GM19238 (cell line): Measurements from ENCODE around the gene GRIK4.

Experiments used
- DNase-seq: peaks from one replicate; pipeline ENCODE4 v3.0.0; 2011; ENCODE audit warnings: low spot score; ENCODE audit not compliant: insufficient read length

The GRIK4 gene

GRCh38 chr11:120525261-120526171, 14.0 kb downstream of the GRIK4 start:
- DNase-seq, result no peak

GRCh38 chr11:120526241-120526640, 14.7 kb downstream of the GRIK4 start:
- DNase-seq, result no peak

- no peak for DNase-seq
Measured at GRCh38 chr11:120527111-120527761, 15.7 kb downstream of the GRIK4 start.

GRCh38 chr11:120528749-120529148, 17.2 kb downstream of the GRIK4 start:
- DNase-seq, result no peak

- no peak for DNase-seq
Measured at GRCh38 chr11:120529214-120529613, 17.7 kb downstream of the GRIK4 start.

- DNase-seq, result no peak
Measured at GRCh38 chr11:120529911-120530310, 18.4 kb downstream of the GRIK4 start.

- DNase-seq, result no peak
Measured at GRCh38 chr11:120532082-120532831, 20.7 kb downstream of the GRIK4 start.

GRCh38 chr11:120532832-120533196, 21.3 kb downstream of the GRIK4 start:
- DNase-seq, result no peak

GRCh38 chr11:120536091-120536796, 24.7 kb downstream of the GRIK4 start:
- no peak for DNase-seq

- no peak for DNase-seq
Measured at GRCh38 chr11:120536797-120537169, 25.2 kb downstream of the GRIK4 start.

- no peak for DNase-seq
Measured at GRCh38 chr11:120537996-120538395, 26.4 kb downstream of the GRIK4 start.

GRCh38 chr11:120538707-120539106, 27.2 kb downstream of the GRIK4 start:
- DNase-seq, result no peak

GRCh38 chr11:120539667-120540369, 28.3 kb downstream of the GRIK4 start:
- DNase-seq, result no peak

- no peak for DNase-seq
Measured at GRCh38 chr11:120540744-120541465, 29.4 kb downstream of the GRIK4 start.

GRCh38 chr11:120543521-120544215, 32.1 kb downstream of the GRIK4 start:
- no peak for DNase-seq

GRCh38 chr11:120545813-120546212, 34.3 kb downstream of the GRIK4 start:
- DNase-seq, result no peak

- no peak for DNase-seq
Measured at GRCh38 chr11:120546312-120547205, 35.0 kb downstream of the GRIK4 start.

- no peak for DNase-seq
Measured at GRCh38 chr11:120547316-120547715, 35.8 kb downstream of the GRIK4 start.
